ENCODE measurements around the gene SEC61A1.
A peak's percentile ranks its signal among the peaks of the same experiment; 100 is the strongest.

Gene SEC61A1

GRCh38 chr3:128051837-128052594, at the start of gene SEC61A1:
SEC61A1 (plus strand) TSS chr3:128052437; CDS start chr3:128052553, 116 bp downstream.
- peak; percentile 52 for DNase-seq (ENCODE audit: low read depth)

- no peak for DNase-seq (ENCODE audit: low read depth)
Measured at GRCh38 chr3:128004661-128005060, 47.6 kb upstream of the SEC61A1 start.

- DNase-seq (ENCODE audit: low read depth), result no peak
Measured at GRCh38 chr3:128006061-128007032, 45.9 kb upstream of the SEC61A1 start.

DNA sequence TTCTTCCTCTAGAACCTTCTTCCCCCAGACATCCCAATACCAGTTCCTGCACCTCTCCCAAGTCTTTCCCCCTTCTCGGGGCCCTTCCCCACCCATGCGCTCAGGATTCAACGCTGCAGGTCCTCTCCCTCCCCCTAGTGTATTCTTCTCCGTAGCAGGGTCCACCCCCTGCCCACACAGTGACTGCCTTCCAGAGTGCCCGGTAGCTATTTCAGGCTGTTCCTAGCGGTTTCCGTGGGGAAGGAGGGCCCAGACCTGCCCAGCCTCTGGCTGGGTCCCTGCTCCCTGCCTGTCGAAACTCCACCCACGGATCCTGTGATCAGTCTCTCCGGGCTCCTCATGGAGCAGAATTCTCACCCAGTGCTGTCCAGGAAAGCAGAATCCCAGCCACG, 45.2 kb upstream of the SEC61A1 start:
- DNase-seq (ENCODE audit: low read depth), result no peak

DNA sequence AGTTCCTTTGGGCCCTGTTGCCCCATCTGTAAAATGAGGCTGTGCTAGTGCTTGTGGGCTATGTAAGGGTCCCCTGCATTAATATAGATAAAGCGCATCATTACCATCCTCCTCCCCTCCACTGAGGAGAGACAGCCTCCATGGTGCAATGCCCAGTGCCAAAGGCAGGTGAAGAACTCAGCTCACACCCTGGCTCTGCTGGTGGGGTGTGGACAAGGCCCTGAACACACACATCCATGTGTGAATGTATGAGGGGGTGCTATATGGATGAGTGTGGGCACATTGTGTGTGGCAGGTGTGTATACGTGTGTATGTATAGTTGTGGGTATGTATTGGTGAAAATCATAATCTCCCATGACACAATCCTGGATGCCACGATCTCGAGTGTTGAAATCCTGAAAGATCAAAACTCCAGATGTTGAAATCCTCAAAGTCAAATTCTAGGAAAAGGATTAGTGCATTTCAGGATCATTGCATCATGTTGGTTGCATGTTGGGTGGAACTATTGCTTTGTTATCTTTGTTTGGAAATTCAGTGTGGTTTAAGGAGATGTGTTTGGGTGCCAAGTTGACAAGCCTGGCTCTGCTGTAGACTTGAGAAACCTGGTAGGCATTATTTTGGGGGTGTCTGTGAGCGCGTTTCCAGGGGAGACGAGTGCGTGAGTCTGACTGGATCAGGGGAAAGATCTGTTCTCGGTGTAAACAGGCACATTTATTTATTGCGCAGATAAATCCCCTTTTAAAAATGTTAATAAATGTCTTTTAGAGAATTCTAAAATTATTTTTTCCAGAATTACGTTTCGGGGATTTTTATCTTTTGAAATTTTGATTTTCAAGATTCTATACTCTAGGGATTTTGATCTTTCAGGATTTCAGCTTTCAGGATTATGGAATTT, 42.0 kb upstream of the SEC61A1 start:
- peak; percentile 4 for DNase-seq (ENCODE audit: low read depth)

DNA sequence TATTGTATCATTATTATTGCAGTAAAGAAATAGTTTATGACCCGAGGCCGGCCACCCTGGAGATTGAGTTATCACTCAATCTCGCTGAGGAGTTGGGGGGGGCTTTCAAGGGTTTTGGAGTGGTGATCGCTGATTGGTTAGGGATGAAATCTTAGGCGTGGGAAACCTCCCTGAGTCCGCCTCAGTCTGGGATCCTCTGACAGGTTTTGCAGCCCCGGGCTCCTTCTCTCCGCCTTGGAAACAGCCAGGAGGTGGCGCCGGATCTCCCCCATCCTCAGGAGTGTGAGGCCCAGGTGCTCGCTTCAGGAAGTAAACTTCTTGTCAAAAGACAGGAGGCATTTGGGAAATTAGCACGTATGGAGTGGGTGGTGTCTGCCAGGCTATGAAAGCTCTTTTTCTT, 41.1 kb upstream of the SEC61A1 start:
- no peak for DNase-seq (ENCODE audit: low read depth)

GRCh38 chr3:128012050-128012449, 40.2 kb upstream of the SEC61A1 start:
- DNase-seq (ENCODE audit: low read depth), result no peak

DNA sequence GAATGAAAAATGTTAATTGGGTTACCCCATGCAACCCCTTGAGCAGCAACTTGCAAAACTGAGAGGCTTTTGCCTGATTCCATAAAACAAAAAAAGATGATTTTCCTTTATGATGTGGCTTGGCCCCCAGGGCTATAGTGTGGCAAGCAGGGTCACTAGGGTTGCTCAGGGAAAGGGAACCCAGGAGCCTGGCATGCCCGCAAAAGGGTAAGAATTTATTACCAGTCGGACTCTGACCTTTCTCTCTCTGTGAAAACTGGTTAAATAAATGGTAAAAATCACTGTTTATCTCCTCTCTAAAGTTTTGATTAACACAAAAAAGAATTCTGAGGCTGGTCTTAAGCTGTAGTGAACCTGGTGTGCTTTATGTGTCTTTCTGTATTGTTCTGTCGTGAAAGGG, 37.7 kb upstream of the SEC61A1 start:
- no peak for DNase-seq (ENCODE audit: low read depth)

DNA sequence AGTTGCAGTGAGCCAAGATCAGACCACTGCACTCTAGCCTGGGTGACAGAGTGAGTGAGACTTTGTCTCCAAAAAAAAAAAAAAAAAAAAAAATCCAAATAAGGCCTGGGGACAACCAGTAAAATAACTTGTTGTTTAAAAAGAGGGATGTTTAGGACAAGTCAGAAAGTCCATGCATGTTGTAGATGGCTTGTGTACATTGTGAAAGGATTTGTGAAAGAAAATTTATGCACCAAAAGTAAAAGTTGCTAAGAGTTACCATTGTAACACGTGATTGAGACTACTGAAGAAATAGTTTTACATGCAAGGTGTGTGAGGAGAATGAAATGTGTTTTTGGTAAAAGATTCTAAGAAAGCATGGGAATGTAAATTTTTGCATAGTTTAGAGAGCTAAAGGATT, 35.7 kb upstream of the SEC61A1 start:
- no peak for DNase-seq (ENCODE audit: low read depth)

DNA sequence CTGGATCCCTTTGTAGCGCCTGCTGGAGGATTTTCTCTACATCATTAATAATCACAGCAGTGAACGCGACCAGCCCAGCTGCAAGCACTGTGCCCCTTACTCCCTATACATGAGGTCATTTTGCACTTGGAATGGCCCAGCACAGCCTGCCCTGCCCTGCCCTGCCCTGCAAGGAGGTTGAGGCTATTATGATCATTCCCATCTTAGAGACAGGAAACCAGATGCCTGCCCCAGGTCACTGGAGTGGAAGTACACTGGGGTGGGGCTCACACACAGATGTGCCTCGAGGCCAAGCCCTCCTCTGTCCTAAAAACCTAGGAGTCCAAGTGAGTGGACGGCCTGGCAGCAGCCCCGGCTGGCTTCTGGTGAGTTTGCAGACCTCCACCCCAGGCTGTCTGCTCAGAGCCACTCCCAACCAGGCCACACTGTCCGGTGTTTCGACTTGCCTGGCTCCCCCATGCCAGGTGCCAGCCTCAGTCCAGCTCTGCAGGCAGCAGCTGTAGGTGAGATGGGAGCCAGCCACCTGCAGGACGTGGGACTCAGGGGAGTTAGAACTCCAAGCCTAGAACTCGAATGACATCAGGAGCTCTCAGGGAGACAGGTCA, 30.4 kb upstream of the SEC61A1 start:
- no peak for DNase-seq (ENCODE audit: low read depth)

- DNase-seq (ENCODE audit: low read depth), result no peak
Measured at GRCh38 chr3:128033102-128033501, 19.1 kb upstream of the SEC61A1 start.

DNA sequence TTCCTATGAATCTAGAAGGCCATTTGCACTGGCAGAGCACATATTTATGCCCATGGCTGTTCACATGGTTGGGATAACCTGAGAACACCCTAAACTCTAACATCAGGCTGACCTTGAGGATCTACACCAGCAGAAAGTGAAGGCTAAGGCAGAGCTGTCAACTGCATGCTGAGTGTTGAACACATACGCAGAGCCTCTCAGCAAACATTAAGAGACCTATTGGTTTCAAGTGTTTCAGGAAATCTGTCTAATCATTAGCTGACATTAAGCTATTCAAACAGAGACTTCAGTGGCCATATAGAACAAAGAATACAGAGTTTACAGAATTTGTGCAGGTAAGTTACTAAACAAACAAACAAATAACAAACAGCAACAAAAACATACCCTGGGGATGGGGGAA, 16.1 kb upstream of the SEC61A1 start:
- no peak for DNase-seq (ENCODE audit: low read depth)

DNA sequence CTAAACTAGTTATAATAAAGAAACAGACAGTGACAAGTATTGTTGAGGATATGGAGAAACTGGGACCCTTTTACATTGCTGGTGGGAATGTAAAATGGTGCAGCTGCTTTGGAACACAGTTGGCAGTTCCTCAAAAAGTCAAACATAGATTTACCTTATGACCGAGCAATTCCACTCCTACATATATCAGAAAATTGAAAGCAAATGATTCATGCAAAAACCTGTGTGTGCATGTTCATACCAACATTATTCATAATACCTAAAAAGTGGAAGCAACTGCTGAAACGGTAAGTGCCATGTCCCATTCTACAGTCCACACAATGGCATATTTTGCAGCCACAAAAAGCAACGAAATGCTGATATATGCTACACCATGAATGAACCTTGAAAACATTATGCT, 12.2 kb upstream of the SEC61A1 start:
- DNase-seq (ENCODE audit: low read depth), result no peak

DNA sequence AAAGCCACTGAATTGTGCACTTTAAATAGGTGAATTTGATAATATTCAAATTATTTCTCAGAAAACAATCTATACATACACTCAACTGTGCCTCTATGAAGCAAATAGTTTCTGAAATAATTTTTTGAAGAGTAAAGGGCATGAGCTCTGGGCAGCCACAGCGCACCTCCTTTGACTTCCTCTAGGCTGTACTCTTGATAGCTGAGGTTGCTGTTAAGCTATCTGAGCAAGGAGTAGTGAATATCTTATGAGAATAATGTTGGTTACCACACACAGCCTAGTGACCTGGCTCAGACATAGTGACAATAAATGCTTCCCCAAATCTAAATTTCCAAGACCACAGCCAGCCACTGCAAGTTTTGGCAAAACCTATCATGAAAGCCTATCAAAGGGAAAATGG, 11.6 kb upstream of the SEC61A1 start:
- no peak for DNase-seq (ENCODE audit: low read depth)

GRCh38 chr3:128041344-128041743, 10.9 kb upstream of the SEC61A1 start:
- DNase-seq (ENCODE audit: low read depth), result no peak

DNA sequence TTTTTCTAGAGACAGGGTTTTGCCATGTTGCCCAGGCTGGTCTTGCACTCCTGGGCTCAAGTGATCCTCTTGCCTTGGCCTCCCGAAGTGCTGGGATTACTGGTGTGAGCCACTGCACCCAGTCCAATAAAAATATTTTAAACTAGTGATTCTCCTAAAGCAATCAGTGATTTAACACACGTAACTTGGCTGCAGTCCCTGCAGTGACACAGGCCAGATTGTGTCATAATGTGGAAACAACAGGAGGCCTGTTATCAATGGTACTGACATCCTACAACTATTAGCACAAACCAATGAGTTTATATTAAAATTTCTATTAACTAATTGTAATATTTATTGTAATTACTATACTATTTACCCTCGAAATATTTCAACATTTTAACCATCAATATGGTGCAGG, 1.6 kb upstream of the SEC61A1 start:
- DNase-seq (ENCODE audit: low read depth), result no peak

DNA sequence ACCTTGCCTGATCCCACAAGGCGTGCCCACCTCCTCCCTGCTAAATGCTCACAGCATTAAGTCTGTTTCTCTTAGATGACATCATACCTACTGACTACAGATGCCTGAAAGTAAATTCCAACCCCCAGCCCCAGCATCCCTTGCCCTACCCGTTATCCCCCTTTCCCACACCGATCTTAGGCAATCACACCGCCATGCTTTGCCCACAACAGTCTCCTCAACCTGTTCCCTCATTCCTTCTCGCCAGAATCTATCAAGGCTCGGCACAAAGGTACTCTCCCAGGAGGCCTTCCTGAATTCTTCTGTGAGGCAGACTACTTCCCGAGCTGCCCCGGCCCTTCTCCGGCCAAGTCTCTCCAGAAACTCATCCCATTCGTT, 789 bp upstream of the SEC61A1 start:
- no peak for DNase-seq (ENCODE audit: low read depth)

- no peak for DNase-seq (ENCODE audit: low read depth)
Measured at GRCh38 chr3:128052595-128053351, 536 bp downstream of the SEC61A1 start.

GRCh38 chr3:128053614-128054013, 1.4 kb downstream of the SEC61A1 start:
- DNase-seq (ENCODE audit: low read depth), result no peak

DNA sequence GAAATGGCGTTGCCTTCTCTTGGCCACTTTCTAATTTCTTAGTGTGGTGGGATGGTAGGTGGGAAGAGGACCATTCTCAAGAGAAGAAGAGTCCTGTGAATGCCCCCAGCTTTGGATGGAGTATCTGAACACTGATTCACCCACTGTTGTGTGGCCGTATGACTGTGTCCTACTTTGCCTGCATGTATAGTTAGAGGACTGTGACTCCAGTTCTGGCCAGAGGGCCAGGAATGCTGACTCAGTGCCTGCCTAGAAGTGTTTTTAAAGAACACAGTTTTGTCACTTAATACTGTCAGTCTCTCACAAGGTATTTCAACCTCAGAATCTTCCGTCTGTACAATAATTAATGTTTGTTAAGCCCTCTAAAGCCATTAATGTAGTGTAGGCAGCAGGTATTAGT, 2.1 kb downstream of the SEC61A1 start:
- DNase-seq (ENCODE audit: low read depth), result no peak

- no peak for DNase-seq (ENCODE audit: low read depth)
Measured at GRCh38 chr3:128056258-128056657, 4.0 kb downstream of the SEC61A1 start.
